Endothelial cell of umbilical vein (primary cell): ENCODE results near the gene ADIPOQ.

Experiments
- EZH2 ChIP-seq: IDR thresholded peaks from 2 replicates; pipeline ENCODE4 v1.6.1; 2012; ENCODE audit warnings: borderline replicate concordance, low read depth, mild to moderate bottlenecking, moderate library complexity, low read length, inconsistent platforms; ENCODE audit not compliant: severe bottlenecking
- MAX ChIP-seq: IDR thresholded peaks from 2 replicates; pipeline ENCODE4 v1.6.1; 2011; ENCODE audit not compliant: insufficient read depth, insufficient read length
- POLR2A ChIP-seq: IDR thresholded peaks from 2 replicates; pipeline ENCODE4 v1.6.1; 2012; ENCODE audit warnings: low read depth, mild to moderate bottlenecking, control low read depth, low read length
- TF ChIP-seq, protein P1 (sequence below), 2 donors: IDR thresholded peaks; 1 replicate in 1 of 2; 2 replicates in 1 of 2; pipeline ENCODE4 v1.5.1; 2011; ENCODE audit warnings: low read length in 2 of 2, mild to moderate bottlenecking in 2 of 2, moderate library complexity in 2 of 2, control low read depth in 1 of 2, inconsistent platforms in 1 of 2, low read depth in 1 of 2; ENCODE audit not compliant: insufficient read depth in 1 of 2; ENCODE audit errors: extremely low read depth in 1 of 2

DNA sequence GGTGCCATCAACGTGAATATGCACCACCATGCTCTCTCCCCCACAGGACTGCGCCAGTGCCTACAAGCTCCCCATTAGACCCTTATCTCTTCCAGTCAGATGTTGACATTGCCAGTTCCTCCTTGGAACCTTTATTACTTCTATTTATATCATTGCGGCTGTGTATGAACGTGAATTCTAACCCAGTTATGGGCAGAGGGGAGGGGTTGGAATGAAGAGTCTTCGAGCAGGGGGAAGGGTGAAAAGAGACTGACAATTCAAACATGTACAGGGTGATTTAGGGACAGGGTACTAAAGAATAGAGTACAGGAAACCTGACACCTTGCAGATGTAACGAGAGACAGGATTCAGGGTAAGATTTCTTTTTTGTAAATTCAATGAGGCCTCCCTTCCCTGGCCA, 46.1 kb downstream of the ADIPOQ start:
- TF ChIP-seq POLR2A: no peak
- no peak for TF ChIP-seq MAX
- TF ChIP-seq, protein P1, sequence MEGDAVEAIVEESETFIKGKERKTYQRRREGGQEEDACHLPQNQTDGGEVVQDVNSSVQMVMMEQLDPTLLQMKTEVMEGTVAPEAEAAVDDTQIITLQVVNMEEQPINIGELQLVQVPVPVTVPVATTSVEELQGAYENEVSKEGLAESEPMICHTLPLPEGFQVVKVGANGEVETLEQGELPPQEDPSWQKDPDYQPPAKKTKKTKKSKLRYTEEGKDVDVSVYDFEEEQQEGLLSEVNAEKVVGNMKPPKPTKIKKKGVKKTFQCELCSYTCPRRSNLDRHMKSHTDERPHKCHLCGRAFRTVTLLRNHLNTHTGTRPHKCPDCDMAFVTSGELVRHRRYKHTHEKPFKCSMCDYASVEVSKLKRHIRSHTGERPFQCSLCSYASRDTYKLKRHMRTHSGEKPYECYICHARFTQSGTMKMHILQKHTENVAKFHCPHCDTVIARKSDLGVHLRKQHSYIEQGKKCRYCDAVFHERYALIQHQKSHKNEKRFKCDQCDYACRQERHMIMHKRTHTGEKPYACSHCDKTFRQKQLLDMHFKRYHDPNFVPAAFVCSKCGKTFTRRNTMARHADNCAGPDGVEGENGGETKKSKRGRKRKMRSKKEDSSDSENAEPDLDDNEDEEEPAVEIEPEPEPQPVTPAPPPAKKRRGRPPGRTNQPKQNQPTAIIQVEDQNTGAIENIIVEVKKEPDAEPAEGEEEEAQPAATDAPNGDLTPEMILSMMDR (IDR thresholded peaks at IDR 0.05; ENCODE audit: extremely low read depth in 1 of 2, insufficient read depth in 1 of 2, low read depth in 1 of 2, low read length in 2 of 2): no peak
- no peak for TF ChIP-seq EZH2
